SH-SY5Y (cell line): Measurements from ENCODE around the gene SNRNP70.

Experiments used
- GATA2 ChIP-seq: IDR thresholded peaks from 2 replicates; pipeline ENCODE4 v1.6.1; 2011; ENCODE audit warnings: mild to moderate bottlenecking, low read depth, low read length
- GATA3 ChIP-seq: IDR thresholded peaks from 2 replicates; pipeline ENCODE4 v1.6.1; 2011; ENCODE audit warnings: low read depth, mild to moderate bottlenecking, low read length, moderate library complexity

SNRNP70 gene

DNA sequence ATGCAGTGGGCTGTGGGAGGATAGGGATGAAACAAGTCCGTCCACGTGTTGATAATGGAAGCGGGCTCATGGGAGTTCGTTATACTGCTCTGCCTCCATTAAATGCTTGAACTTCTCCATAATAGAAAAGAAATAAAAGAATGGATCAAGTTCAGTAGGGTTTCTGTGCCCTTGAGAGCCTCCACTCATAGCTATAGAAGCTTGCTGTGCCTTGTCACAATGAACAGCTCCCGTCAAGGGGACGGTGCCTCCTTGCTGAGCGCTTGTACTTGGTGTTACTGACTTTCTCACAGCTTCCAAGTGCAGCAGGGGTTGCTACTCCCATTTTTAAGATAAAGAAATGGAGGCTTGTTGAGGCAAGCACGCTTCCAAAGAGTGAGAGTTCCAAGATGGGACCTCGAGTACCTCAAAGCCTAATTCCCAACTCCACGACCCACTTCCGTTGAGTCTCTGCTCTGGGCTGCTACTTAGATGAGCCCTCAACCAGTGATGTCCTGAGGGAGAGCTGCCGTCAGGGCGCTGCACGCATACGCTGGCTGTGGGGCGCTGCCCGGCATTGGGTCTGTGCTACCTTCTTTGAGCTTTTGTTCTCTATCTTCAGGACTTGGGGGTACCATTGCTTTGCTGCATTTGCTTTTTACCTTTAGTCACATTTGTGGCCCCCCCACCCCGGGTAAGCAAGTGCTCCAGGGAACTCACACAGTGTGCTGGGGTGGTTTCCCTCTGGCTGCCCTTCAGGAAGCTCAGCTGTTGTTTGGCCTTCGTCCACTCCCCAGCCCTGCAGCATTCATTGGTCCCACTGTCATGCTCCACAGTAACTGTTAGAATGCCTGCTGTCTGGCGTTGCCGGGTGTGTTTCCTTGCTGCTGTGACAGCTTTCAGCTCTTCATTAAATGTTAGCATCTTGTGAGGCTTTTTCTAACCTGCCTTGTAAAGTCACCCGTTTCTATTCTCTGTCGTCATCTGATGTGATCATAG lies 9.5 kb downstream of the SNRNP70 start:
- TF ChIP-seq GATA3 (no peak), GATA2 (no peak)

DNA sequence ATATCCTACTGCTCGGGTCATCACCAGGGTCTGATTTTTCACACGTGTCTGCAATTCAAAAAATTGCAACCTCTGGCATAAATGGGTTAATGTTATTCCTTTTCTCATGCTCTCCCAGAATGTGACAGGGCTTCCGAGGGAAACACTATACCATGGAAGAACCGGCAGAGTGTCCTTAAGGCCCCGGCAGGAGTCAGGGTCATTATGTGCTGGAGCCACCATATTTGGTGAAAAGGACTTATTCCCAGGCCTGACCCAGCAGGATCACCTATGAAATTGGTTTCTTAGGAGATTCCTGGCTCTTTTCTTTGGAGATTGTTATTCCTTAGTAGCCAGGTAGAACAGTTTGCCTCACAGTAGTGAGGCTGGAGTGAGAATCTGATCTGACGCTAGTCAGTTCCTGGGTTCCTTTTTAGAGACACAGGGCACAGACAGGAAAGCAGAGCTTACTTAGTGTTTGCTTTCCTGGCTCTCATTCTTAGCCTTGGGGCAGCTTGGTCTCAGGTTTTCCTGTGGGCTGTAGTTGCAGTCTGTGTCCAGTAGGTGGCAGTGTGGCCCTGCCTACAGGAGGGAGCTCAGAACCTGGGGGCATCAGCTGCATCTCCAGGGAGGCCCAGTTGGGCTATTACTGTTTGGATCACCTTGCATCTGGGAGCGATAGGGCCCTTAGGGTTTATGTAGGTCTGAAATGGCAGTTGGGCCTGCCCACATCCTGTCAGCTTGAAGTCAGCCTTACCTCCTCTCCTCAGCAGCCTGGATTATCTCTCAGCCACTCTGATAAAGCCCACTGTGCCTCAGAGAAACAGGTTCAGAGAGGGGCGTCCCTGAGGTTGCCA lies 12.4 kb downstream of the SNRNP70 start:
- no peak for TF ChIP-seq GATA3
- no peak for TF ChIP-seq GATA2

DNA sequence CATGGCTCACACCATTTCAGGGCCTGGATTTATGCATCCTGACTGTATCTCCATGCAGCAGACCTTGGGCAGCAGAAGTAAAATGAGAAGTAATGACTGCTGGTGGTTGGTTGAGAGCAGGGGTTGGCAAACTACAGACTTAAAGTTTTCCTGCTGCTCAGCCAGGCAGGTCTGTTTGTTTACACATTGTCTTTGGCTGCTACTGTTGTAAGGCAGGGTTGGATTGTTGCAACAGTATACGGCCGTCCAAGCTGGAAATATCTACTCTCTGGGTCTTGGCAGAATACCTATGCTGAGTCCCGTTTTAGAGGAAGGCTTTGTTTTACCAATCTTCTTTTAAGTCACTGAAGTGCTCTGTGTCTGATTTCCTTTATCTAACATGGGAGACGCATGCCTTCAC lies 13.5 kb downstream of the SNRNP70 start:
- TF ChIP-seq GATA2 (no peak), GATA3 (no peak)

DNA sequence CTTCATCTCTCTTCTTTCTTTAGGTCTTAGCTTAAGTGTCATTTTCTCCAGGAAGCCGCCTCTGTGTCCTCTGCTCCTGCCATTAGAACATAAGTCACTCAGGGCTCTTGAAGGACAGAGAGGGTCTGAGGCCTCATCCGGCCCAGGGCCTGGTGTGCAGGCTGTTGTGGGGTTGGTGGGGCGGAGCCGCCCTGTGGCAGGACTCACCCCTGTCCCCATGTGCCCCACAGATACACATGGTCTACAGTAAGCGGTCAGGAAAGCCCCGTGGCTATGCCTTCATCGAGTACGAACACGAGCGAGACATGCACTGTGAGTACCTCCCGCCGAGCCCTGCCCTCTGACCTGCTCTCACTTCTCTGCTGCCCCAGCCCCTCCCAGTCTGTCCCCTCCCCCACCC lies 15.9 kb downstream of the SNRNP70 start:
- TF ChIP-seq GATA3 (no peak), GATA2 (no peak)

DNA sequence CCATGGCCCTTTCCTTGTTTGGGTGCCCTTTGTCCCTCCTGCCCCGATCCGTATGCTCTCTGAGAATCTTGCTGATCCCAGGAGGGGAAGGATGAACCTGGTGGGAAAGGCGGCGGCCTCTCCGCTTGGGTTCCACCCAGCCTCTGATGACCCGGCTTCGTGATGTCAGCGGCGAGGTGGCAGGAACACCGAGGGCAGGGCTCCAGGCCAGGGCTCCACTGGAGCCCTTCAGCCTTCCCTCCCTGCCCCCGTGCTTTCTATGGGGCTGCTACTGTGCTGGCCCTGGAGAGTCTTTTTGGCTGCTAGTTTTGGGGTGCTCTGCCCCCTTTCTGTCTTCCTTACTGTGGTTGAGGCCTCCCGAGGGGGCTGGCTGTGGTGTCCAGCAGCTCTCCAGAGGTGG lies 17.1 kb downstream of the SNRNP70 start:
- TF ChIP-seq GATA2 (no peak), GATA3 (no peak)

DNA sequence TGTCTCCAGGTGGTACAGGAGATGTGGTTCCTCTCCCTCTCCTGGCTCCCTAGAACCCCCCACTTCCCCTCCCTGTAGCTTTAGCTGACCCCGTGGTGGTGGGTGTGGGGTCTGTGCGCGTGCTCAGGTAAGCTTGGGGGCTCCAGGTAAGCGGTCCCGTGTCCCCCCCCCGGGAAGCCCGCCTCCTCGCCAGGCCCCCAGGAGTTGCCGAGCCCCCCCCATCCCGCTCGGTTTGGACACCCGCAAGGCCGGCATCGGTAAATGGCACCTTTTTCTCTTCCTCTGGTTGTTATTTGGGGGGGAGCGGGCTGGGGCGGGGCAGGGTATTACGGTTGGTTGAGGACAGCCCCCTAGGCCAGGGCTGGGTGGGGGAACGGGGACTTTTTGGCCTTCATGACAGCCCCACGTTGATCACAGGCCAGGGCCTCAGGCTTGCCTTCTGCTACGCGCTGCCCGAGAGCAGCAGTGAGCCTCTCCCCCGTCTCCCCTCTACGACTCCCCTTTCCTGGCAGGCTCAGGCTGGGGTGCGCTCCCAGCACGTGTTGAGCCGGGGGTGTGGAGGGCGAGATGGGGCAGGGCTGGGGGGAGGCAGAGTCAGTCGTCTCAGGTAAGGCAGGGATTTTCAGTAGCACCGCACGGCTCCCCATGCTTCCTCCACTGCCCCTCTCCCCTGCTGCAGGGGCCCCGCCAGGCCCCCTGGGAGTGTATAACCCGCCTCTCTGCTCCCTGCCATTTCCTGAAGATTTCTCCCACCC lies 18.3 kb downstream of the SNRNP70 start:
- TF ChIP-seq GATA2 (no peak), GATA3 (no peak)

DNA sequence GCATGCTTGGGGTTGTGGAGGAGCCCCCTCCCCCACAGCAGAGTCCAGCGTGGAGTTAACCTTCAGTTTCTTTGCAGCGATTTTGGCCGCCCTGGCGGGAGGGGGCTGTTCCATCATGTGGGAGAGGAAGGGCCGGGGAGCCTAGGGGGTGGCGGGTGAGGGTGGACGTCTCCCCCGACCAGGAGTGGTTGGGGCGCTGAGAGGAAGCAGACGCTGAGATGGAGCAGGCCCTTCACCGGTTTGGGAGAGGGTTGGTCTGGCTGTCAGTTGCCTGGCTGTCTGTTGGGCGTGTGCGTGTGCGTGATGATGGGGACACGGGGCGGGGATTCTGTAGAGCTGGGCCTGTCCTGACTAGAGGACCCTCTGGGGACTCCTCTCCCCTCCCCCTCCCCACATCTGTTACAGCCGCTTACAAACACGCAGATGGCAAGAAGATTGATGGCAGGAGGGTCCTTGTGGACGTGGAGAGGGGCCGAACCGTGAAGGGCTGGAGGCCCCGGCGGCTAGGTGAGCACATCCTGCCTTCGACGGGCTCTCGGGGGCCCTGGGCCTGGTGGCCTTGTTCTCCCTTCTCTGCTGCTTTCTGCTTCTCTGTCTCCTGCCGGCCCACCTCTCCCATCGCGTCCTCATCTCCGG lies 19.1 kb downstream of the SNRNP70 start:
- TF ChIP-seq GATA3 (no peak), GATA2 (no peak)

DNA sequence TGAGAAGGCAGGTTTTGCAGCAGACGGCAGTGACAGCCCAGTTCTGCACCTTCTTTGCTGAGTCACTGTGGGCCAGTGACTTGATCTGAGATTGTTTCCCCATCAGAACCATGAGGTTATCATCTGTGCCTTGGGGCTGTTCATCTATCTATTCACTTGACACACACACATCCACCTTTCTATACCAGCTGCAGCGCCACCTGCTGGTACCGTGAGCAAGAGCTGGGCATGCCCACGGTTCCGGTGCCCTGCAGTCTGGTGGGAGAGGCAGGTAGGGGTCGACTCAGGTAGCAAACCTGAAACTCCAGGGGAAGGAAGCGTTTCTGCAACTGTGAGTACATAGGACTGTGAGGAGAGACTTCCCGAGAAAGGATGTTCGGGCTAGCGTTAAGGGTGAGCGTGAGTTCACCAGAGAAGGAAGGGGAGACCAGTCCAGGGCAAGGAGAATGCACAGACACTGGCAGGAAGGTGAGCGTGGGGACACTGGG lies 21.4 kb downstream of the SNRNP70 start:
- TF ChIP-seq GATA2 (no peak), GATA3 (no peak)

DNA sequence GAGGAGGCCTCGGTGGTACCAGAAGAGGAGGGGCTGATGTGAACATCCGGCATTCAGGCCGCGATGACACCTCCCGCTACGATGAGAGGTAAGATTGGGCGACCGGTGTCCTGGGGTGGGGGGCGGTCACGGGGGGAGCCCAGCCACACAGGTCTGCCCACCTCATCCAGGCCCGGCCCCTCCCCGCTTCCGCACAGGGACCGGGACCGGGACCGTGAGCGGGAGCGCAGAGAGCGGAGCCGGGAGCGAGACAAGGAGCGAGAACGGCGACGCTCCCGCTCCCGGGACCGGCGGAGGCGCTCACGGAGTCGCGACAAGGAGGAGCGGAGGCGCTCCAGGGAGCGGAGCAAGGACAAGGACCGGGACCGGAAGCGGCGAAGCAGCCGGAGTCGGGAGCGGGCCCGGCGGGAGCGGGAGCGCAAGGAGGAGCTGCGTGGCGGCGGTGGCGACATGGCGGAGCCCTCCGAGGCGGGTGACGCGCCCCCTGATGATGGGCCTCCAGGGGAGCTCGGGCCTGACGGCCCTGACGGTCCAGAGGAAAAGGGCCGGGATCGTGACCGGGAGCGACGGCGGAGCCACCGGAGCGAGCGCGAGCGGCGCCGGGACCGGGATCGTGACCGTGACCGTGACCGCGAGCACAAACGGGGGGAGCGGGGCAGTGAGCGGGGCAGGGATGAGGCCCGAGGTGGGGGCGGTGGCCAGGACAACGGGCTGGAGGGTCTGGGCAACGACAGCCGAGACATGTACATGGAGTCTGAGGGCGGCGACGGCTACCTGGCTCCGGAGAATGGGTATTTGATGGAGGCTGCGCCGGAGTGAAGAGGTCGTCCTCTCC lies 22.6 kb downstream of the SNRNP70 start:
- TF ChIP-seq GATA2 (no peak), GATA3 (no peak)

DNA sequence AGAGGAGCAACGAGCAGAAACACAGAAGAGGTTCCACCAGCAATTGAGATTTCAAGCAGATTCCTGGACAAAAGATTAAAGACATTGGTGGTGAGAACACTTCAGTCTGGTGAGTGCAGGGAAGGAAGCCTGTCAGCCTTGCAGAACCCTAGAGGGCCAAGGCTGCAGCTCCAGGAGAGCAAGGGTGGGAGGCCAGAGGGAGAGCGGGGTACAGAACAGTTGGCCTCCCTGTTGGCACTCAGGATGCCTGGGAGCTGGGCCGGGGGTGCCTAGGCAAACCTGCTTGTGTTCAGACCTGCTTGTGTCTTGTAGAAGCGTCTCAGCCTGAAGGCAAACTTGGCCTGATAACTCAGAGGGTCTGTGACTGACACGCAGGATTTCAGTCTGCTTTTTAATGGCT lies 23.8 kb downstream of the SNRNP70 start:
- TF ChIP-seq GATA3 (no peak), GATA2 (no peak)

DNA sequence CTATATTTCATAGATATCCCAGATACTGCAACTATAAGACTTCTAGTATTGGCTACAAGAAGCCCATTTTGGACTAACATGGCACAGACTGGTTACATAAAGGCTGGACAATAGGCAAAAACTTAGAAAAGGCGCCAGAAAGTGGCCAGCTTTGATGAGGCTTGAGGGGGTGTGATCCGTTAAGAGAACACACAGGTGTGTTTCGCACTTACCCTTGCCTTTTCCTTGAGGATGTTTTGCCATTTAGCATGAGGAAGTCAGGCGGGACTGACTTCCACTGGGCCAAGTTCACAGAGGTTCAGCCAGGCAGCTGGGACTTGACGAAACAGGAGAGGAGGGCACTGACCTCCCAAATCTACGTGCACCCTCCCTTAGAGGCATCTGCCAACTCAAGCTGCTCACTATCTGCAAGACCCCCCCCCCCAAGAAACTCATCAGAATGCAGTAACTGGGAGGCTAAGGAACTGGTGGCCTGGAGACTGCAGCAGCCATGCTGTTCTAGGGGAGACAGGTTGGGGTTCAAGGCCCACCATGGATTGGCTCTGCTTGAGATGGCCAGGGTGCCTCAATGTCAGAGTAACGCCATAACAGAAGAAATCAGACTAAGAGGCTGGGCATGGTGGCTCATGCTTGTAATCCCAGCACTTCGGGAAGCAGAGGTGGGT lies 24.4 kb downstream of the SNRNP70 start:
- no peak for TF ChIP-seq GATA2
- TF ChIP-seq GATA3, result no peak

DNA sequence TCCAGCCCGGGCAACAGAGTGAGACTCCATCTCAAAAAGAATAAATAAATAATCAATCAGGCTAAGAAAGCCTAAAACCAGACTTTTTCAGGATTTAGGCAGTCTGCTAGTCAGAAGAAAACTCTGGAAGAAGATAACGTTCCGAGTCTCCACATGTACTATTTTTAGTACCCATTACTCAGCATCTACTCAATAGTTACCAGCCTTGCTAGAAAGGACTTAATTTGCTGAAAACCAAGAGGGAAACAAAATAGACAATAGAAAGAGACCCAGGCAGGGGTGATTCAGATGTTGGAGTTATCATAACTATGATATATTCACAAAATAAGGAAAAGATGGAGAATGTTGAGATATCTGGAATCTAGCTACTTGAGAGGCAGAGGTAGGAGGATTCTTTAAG lies 25.3 kb downstream of the SNRNP70 start:
- TF ChIP-seq GATA3 (no peak), GATA2 (no peak)
